GM20000 (cell line): ENCODE results near the gene NDUFS8.

Experiments
- DNase-seq: peaks from one replicate; pipeline ENCODE4 v3.0.0; 2012; ENCODE audit warnings: low spot score
- CTCF ChIP-seq: IDR thresholded peaks from 2 replicates; pipeline ENCODE4 v1.5.1; 2012; ENCODE audit warnings: mild to moderate bottlenecking, control low read depth; ENCODE audit errors: extremely low read depth, missing control alignments

Gene NDUFS8

GRCh38 chr11:68022531-68022930 lies 8.0 kb upstream of the NDUFS8 start:
- DNase-seq: no peak
- TF ChIP-seq CTCF: no peak

- DNase-seq: no peak
- no peak for TF ChIP-seq CTCF
These were observed 6.0 kb upstream of the NDUFS8 start for GRCh38 chr11:68024508-68024907.

GRCh38 chr11:68025047-68025446 lies 5.4 kb upstream of the NDUFS8 start:
- no peak for DNase-seq
- no peak for TF ChIP-seq CTCF

- no peak for DNase-seq
- no peak for TF ChIP-seq CTCF
These were observed 3.9 kb upstream of the NDUFS8 start for GRCh38 chr11:68026391-68027105.

GRCh38 chr11:68027667-68028066 lies 2.8 kb upstream of the NDUFS8 start:
- DNase-seq: no peak
- TF ChIP-seq CTCF: no peak

- no peak for DNase-seq
- TF ChIP-seq CTCF: no peak
These were observed 1.5 kb upstream of the NDUFS8 start for GRCh38 chr11:68028802-68029545.

- no peak for DNase-seq
- TF ChIP-seq CTCF: no peak
These were observed 623 bp downstream of the NDUFS8 start for GRCh38 chr11:68031144-68031464.
